H1 (cell line): Measurements from ENCODE around the gene ATE1. TPM values are rescaled to one million over a fixed set of nuclear protein-coding genes. Genes with fewer than 3 reads are reported as not detected.

Source experiments
- CHD7 ChIP-seq: fragments of 300-600 bp; sonication (generic); IDR thresholded peaks from 2 replicates; pipeline ENCODE4 v1.7.1; 2012; ENCODE audit warnings: low read length, moderate library complexity, mild to moderate bottlenecking, inconsistent platforms; ENCODE audit not compliant: insufficient replicate concordance
- RBBP5 ChIP-seq: IDR thresholded peaks from 2 replicates; pipeline ENCODE4 v1.7.1; 2012; ENCODE audit warnings: low read depth, mild to moderate bottlenecking, inconsistent platforms, low read length, moderate library complexity, borderline replicate concordance
- SP1 ChIP-seq: IDR thresholded peaks from 2 replicates; pipeline ENCODE4 v1.6.1; 2011; ENCODE audit warnings: low read depth, low read length
- TAF1 ChIP-seq: IDR thresholded peaks from 2 replicates; pipeline ENCODE4 v1.6.1; 2011; ENCODE audit warnings: mild to moderate bottlenecking, low read depth, low read length
- YY1 ChIP-seq: IDR thresholded peaks from 2 replicates; pipeline ENCODE4 v1.6.1; 2011; ENCODE audit warnings: low read depth, mild to moderate bottlenecking, low read length
- polyA plus RNA-seq, 7 experiments: library from polyadenylated mRNA; depleted of rRNA in 3 of 7; stranded (reverse) in 5 of 7; unstranded in 2 of 7; fragments of >200 nt in 5 of 7; fragments of 200-250 nt in 2 of 7; gene quantifications; 1 replicate in 5 of 7; 2 replicates in 1 of 7; 4 replicates in 1 of 7; pipeline versions ENCODE4 v1.2.1 to v1.2.3, GENCODE V29; 2011 to 2013; ENCODE audit warnings: missing spikeins in 2 of 7, mixed read lengths in 2 of 7
- total RNA-seq: library from RNA; stranded (reverse); fragmentation: NEBNext Ultra II Directional; extraction: Animal tissue kit (Norgen Biotek cat#: 25700); gene quantifications from 2 replicates; pipeline ENCODE4 v1.2.1, GENCODE V29; 2021

ATE1 gene
- total and polyA plus RNA-seq, 2 of the 8 experiments (the other 6 are each of a cell fraction or from before 2014, with no cell fraction given): 8.8 to 26.9 TPM

GRCh38 chr10:121740069-121740468 is 187.8 kb downstream of the ATE1 start (continued):
- TF ChIP-seq RBBP5: no peak
- TF ChIP-seq TAF1: no peak
- TF ChIP-seq SP1: no peak
- no peak for TF ChIP-seq CHD7
- TF ChIP-seq YY1: no peak
